Ecto neural progenitor cell (in vitro differentiated cells): ENCODE data around the gene NKAIN4.
A peak's percentile ranks its signal among the peaks of the same experiment; 100 is the strongest.

Experiments
- DNase-seq: peaks from one replicate; pipeline ENCODE4 v3.0.0-alpha.2; 2018; ENCODE audit warnings: low spot score

The NKAIN4 gene

DNA sequence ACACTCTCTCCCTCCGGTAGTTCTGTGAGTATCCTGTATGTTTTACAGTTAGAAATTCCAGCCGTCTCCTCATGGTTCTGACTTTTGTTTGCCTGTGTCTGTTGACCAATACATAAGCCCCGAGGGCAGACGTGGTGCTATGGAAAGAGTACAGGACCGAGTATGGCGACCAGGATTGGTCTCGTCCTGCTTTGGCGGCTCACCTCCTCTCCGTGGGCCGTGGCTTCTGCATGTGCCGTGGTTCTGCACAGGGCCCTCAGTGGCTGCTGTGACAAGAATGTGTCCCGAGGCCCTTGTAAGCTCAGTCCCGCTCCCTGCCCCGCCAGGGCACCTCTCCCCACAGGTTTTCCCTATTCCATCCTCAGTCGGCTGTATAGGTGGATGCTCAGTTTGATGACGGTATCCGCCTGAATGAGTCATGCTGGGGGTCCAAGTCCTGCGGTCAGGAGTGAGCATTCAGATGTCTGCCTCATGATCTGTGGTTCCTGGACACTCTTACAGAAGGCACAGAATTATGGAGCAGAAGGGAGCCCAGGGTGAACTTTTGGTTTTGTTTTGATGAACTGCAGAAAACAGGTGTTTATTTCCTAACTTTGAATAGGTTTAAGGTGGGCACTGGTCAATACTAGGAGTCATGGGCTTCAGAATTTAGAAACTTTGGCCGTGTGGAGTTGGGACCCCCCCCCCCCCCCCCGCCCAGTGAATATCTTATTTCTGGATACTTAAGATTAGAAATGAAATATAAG, 19.5 kb upstream of the NKAIN4 start:
- DNase-seq: no peak

GRCh38 chr20:63273059-63273579, 18.9 kb upstream of the NKAIN4 start:
- DNase-seq: no peak

DNA sequence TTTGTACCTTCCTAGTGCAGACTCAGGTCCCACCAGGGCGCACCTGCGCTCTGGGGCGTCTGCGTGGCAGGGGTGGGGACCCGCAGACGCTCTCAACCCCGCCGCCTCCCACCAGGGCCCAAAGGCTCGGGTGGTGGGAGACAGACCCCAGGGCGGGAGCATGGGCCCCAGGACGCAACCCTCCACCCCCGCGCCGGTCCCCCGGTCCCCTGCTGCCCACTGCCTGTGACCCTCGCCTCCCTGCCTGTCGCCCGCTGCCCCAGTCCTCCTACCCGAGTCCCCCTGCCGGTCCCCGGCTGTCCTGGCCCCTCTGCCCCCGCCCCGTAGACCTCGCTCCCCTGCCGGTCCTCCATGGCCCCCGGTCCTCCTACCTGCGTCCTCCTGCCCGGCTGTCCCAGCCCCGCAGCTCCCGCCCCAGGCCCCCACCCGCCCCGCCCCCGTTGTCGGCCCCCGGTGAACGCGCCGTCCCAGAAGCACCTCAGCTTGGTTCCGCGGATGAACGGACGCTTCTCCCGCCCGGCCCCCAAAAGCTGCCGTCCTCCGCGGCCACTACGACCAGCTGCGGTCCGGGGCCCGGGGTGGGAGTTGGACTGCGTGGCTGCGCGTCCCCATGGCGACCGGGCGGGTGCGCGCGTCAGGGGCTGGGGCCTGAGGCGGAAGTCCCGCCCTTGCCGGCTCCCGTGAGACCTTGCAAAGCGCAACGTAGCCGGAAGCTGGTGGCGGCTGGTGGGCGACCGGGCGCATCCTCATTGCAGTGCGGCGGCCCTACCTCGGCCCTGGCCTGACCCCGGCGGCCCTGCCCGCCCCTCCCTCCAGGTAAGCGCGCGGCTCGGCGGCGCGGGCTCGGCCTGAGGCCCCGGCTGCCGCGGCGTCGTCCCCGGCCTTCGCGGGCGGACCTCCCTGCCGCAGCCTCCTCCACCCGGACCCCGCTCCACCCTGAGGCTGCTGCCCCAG, 18.1 kb upstream of the NKAIN4 start, which contains the start of gene ARFGAP1:
TSS of gene ARFGAP1 (plus strand) at position 709 of the 954 bp plus-strand sequence. CDS start 2,768 bp downstream, outside the sequence.
- DNase-seq: peak; percentile 96

GRCh38 chr20:63270606-63271325, 16.5 kb upstream of the NKAIN4 start:
- DNase-seq: no peak

DNA sequence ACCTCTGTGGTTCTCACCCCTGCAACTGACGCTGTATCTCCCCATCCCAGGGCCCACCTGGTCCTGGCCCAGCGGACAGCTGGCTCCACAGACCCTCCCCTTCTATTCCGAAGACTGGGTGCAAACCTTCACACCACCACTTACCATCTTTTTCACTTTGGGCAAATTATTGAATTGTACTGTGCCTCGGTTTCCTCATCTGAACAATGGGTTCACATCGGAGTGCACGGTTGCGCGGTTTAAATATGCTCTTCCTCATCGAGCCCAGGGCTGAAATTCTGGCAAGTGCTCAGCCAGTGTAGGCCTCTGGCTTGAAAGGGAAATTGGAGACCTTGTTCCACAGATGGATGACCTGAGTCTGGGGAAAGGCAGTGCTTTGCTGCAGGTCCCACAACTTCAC, 15.5 kb upstream of the NKAIN4 start:
- DNase-seq: no peak

DNA sequence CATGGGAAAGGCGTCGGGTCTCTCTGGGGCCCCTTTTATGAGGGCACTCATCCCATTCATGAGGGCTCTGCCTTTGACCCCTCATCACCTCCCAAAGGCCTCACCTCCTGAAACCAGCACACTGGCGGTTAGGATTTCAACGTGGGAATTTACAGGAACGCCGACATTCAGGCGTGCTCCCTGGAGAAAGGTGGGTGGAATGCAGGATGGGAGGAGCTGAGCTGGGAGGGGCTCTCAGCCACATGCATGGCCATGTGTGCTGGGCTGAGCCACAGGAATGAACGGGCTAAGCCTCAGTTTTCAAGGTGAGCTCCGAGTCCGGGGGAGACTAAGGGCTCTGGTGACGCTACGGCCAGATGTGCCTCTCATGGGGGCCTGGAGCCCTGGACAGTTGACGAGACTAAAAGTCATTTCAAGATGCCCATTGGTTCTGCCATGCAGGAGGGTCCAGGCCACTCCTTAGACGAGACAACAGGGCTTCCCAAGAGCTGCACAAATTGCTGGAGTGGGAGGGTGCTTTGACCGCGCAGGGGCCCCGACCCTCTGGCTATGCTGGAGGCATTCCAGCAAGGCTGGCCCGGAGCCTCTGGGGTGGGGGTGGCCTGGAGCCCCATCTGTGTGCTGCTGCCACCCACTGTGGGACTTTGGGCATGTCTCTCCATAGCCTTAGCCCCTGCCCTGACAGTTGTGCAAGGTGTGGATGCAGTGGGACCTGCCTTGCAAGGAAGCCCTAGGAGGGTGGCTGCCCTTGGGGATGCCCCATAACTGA, 14.6 kb upstream of the NKAIN4 start:
- no peak for DNase-seq

GRCh38 chr20:63268256-63268655, 14.0 kb upstream of the NKAIN4 start:
- DNase-seq: no peak

DNA sequence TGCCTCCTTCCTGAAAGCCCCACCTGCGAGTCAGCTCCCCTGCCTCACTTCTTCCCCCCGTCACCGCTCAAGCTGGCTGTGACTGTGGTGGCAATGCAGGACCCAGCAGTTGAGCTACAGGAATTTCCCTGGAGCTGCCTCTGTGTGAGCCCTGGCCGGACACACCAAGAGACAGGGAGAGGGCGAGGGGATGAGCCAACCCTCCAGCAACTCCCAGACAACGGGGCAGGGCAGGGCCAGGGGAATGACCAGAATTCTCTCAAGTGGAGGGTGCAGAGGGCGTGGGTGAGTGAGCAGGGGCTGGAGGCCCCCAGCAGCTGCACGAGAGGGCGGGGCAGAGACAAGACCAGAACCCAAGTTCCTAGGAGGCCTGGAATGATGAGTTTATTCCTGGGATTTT, 13.4 kb upstream of the NKAIN4 start:
- DNase-seq: no peak

GRCh38 chr20:63265891-63266515, 11.7 kb upstream of the NKAIN4 start:
- no peak for DNase-seq

DNA sequence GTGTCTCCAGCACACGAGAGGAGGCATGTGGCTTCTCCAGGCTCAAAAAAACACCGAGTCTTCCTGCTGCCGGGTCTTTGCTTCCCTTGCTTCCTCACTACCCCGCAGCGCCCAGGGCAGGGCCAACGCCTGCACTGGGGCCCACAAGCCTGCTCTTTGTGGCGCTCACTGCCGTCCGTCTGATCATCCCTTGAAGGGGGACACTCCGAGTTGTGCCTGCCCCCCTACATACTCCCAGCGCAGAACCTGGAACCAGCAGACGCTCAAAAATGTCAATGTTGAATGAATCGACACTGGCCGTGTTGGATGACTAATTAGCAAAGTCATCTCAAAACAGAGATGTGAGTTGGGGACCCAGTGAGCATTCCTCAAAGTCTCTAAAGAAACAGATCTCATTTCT, 10.3 kb upstream of the NKAIN4 start:
- no peak for DNase-seq

DNA sequence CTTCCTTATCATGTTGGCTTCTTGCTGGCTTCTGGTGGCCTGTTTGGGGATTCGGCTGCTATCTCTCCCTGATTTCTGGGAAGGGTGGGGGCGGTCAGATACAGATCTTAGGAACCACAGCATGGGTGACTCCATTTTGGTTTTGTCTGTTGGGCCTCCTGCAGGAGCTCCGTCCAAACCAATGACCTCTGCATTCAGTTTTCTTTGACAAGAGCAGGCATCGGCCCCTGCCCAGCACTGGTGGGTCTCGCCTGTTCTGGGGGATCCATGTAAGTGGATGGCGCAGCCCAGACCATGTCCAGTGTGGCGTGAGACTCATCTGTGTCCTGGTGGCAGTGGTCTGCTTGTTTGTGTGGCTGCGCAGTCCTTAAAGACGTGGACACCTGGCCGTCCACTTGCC, 9.7 kb upstream of the NKAIN4 start:
- DNase-seq: no peak

GRCh38 chr20:63262836-63263235, 8.6 kb upstream of the NKAIN4 start:
- DNase-seq: no peak

DNA sequence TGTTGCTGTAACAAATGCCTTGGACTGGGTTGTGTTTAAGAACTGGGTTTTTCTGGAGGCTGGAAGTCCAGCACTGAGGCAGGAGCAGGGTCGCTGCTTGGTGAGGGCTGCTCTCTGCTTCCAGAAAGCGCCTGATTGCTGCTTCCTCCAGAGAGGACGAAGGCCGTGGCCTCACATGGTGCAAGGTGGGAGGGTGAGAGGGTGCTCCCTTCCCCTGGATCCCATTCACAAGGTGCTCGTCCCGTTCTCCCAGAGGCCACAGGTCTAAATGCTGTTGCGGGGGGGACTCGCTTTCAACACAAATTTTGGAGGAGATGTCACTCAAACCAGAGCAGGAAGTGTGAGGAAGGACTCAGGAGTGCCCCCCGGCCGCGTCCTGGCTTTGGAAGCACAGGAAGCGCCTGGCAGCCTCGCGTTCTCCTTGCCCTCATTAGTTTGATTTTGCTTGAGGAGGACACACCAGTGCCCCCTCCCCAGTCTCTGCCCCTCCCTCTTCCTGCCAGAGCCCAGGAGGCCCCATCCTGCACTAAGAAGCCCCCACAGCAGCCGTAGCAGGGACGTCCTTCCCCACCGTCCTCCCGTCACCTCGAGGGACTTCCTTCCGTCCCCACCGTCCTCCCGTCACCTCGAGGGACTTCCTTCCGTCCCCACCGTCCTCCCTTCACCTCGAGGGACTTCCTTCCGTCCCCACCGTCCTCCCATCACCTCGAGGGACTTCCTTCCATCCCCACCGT, 7.7 kb upstream of the NKAIN4 start:
- no peak for DNase-seq

DNA sequence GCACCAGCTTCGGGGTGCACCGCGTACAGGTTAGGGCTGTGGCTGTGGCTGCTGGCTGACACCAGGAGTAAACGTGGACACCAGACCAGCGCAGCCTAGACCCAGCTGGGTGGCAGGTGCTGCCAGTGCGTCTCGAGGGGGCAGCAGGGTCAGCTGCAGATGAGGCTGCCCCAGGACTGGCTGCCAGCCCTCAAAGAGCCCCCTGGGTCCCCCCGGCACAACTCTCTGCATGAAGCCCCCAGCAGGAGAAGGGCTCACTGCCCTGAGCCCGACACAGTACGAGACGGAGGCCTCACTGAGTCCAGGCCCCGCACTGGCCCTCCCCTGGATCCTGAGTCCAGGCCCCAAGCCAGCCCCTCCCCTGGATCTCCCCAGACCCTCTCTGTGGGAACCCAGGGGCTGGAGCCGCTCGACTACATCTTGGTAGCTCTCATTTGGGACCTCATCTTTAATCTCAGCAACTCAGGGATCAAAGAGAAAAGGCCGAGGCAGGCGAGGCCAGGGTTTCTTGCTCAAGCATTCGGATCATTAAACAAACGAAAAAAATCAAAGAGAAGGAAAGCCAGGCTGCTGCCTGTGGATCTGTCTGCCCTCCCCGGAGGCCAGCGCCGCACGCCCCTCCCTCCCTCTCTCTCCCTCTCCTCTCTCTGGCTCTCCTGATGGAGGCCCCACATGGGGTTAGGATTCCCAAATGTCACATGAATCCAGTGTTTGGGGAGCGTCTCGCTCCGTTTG, 7.0 kb upstream of the NKAIN4 start:
- DNase-seq: no peak

GRCh38 chr20:63260521-63260920, 6.3 kb upstream of the NKAIN4 start:
- DNase-seq: no peak

DNA sequence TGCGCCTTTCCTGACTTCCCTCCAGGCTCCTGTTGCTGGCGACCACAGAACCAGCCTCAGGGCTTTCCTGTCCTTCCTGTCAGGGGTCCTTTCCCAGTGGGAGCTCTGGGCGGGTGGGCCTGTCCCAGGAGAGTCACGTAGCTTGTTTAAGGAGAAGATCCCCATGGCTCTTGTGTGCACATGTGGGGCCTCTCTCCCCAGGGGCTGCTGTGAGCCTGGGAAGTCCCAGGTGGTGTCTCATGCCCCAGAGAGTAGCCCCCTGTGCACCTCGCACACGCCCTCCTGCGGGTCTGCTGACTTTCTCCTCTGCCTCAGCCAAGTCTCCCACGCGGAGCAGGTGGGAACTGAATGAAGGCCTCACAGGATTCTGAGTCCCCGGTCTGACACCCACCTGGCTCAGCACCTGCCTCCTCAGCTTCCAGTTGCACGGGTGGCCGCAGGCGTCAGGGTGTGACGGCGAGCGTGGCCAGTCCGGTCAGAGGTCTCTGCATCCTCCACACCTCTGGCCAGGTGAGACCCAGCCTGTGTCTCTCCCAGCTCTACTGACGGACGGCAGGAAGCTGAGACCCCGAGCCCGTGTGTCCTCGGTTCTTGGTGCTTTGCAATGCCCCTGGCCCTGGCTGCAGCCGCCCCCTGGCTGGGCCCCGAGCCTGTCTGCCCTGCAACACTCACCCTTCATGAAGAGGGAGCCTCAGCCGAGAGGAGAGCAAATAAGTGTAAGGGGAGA, 5.6 kb upstream of the NKAIN4 start:
- DNase-seq: no peak

DNA sequence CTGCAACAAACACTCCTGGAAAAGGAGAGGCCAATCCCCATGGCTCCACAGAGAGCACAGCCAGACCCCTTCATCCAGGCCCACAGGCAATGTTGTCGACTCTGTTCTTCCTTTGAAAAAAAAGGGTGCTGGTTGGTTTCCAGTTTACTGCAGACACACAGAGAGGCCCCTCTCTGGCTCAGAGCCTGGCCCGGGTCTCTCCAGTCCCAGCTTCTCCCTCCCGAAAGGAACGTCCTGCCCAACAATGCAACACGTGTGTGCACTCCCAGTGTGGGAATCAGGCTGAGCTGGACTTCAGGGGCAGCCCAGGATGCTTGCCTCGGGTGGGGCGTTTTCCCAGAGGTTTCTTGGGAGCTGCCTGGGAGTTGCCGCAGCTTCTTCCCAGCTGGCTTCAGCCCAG, 4.5 kb upstream of the NKAIN4 start:
- DNase-seq: no peak

DNA sequence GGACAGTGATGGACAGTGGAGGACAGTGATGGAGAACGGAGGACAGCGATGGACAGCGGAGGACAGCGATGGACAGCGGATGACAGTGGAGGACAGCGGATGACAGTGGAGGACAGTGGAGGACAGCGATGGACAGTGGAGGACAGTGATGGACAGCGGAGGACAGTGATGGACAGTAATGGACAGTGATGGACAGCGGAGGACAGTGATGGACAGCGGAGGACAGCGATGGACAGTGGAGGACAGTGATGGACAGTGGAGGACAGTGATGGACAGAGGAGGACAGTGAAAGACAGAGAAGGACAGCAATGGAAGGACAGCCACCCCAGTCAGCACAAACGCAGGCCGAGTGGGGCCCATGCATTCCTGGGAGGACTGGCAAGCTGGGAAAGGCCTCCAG, 3.4 kb upstream of the NKAIN4 start:
- DNase-seq: no peak

- no peak for DNase-seq
These were observed 2.7 kb upstream of the NKAIN4 start for GRCh38 chr20:63256954-63257353.
